COLO668 (cell line): Measurements from ENCODE around the gene PLPP4.

Experiments
- DNase-seq: peaks from one replicate; lab custom pipeline; 2025; ENCODE audit not compliant: unreplicated experiment; lab: John Stamatoyannopoulos, UW

Gene PLPP4

GRCh38 chr10:120456626-120457430, at the start of gene PLPP4:
PLPP4 (plus strand) TSS chr10:120457227; CDS start chr10:120457306, 79 bp downstream.
- no peak for DNase-seq

DNA sequence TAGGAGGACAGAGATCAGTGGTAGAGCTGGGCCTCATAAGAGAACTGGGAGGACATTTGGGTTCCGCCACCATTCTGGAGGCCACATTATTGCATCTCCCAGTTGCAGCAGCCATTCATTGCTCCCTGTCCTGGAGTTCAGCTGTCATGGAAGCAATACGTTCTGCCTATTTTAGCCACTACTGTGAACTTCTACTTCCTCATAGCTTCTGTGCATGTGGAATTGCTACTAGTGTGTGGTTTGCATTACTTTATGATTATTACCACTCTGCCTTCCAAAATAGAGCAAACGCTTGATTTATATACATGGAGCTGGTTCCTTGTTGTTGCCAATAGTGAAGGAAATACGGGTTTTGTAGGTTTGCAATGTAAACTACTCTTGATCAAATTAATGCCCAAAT, 47.2 kb upstream of the PLPP4 start:
- no peak for DNase-seq

- no peak for DNase-seq
These were observed 42.1 kb upstream of the PLPP4 start for GRCh38 chr10:120414946-120415345.

DNA sequence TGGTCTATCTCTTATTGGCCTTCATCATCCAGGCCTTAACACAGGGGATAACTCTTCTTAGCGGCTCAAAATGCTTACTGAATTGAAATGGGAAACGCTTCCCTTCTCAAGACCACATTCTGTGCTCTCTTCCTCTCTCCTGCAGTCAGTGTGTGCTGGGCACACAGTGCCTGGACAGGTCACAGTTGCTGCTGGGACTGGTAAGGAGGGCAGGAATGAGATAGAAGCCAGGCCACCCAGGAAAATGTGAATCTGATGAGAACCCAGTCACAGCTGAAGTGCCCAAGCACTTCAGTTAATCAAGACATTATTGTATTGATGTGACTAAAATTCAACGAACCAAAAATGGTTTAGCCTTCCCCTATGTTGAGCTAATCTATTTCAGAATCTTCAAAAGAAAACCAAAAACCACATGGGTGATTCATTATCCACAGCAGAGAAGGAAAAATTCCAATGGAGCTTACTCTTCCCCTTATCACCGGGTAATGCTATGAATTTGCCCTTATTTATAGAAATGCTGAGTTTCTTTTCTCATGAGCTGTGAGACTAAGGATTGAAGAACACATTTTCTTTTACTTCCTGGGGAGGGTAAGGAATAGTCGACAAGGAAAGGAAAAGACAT, 41.2 kb upstream of the PLPP4 start:
- DNase-seq = no peak

DNA sequence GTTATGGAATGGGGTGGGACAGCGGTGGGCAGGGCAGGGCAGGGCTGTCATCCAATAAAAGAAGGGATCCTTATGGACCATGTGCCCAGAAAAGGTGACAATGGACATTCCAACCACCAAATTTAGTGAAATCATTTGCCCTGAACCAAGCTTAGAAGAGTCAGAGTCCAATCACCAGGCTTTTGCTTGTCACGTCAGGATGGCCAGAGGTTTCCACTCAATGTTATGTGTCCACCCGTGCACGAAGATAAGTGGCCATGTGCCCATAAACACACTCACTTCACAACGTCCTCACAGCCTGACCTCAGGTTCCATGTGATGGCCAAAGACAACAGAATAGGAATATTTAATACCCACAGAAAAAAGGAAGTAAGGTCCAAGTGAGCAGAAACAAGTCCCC, 36.6 kb upstream of the PLPP4 start:
- DNase-seq = no peak

DNA sequence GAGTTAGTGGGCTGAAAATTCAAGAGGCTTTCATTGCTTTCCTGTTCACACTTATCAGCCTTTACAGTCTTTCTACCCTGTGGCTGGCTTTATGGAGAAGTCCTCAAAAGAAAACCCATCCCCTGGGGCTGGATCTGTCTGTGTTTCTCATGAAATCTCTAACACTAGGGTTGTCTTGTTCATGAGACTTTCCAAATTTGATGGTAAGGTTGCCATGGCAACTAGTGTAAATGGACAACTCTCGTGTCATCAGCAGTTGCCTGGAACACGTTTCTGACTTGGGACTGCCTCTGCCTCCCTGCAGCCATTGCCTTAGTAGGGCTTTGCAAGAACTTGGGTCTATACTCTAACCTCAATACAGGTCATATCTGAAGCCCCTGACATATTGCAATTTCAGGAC, 35.8 kb upstream of the PLPP4 start:
- no peak for DNase-seq

- no peak for DNase-seq
These were observed 34.6 kb upstream of the PLPP4 start for GRCh38 chr10:120422457-120422856.

GRCh38 chr10:120423431-120424197, 33.4 kb upstream of the PLPP4 start:
- peak; percentile 3 for DNase-seq

DNA sequence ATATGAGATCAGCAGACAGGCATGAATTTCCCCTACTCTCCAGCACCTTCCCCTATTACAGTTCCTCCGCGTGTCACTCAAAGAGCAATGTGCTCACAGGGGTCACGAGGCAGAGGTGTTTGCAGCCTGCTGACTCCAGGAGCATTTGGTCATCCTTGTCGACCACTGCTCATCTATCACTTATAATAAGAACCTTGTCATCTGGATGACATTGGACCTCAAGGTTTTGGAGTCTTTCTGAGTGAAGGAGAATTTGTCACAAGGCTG, 32.9 kb upstream of the PLPP4 start:
- DNase-seq = no peak

DNA sequence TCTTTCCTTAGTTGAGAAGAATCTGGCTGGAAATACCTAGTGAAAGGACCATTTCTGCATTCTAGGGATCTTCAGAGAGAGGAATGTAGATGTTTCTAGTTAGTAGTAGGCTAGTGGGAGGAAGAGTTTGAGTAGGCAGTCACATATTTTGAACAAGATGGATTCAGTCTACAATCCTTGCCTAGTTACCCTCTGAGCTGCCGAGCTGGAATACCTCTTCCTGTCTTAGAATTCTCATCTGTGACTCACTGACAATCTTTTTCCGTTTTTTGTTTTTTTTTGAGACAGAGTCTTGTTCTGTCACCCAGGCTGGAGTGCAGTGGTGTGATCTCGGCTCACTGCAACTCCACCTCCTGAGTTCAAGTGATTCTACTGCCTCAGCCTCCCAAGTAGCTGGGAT, 30.7 kb upstream of the PLPP4 start:
- no peak for DNase-seq

GRCh38 chr10:120428754-120429153, 28.3 kb upstream of the PLPP4 start:
- no peak for DNase-seq

DNA sequence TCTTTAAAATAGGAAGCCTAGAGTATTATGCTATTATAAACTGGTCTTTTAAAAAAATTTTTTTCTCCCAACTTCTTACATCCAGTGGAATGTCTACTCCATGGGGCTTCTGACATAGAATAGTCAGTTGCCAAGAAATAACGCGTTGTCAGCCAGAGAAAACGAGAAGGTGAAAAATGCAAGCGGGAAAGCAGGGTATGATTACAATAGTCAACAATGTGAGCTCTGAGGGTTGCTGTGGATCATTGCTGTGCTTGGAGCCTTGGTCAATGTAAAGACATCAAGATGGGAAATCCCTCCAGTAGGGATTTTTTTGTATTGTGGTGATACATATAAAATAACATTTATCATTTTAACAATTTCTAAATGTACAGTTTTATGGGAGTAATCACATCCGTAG, 27.6 kb upstream of the PLPP4 start:
- no peak for DNase-seq

GRCh38 chr10:120431251-120431651, 25.8 kb upstream of the PLPP4 start:
- DNase-seq = no peak

- no peak for DNase-seq
These were observed 24.8 kb upstream of the PLPP4 start for GRCh38 chr10:120432209-120432608.

- no peak for DNase-seq
These were observed 23.9 kb upstream of the PLPP4 start for GRCh38 chr10:120433141-120433540.

- no peak for DNase-seq
These were observed 20.5 kb upstream of the PLPP4 start for GRCh38 chr10:120436439-120437112.

DNA sequence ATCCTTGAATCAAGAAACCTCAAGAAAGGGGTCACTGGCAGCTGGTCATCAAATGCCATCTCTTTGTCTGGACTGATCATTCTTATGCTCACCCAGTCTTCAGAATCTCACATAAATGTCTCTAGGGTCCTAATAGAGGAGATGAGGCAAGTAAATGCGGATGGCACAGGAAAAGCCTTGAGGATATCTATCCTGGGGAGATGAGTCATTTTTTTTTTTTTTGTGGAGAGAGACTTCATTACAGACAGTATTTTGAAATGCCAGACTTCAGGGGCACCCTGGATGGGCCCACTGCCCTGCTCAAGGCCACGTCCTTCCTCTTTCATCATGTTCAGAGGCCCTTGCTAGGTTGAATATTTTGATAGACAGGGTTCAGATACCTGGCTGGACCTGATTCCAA, 19.5 kb upstream of the PLPP4 start:
- no peak for DNase-seq

GRCh38 chr10:120451968-120452367, 5.1 kb upstream of the PLPP4 start:
- no peak for DNase-seq

DNA sequence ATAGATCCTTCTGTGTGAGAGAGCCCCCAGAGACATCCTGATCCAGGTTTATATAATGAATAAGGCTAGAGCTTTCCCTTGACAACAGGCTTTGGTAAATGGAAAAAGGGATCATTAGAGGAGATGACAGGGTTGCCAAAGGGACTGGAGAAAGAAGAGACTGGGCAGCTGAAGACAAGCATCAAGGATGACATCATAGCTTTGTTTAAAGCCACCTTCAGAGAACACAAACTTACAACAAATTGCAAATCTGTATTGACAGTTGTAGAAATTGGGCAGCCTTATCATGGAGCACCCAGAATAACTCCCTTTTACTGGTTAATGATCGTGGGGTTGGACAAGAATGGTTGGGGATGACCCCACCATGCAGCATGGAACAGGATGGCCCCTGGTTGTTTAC, 3.7 kb upstream of the PLPP4 start:
- no peak for DNase-seq

GRCh38 chr10:120453886-120454285, 3.1 kb upstream of the PLPP4 start:
- no peak for DNase-seq

GRCh38 chr10:120455004-120455403, 2.0 kb upstream of the PLPP4 start:
- DNase-seq = no peak

DNA sequence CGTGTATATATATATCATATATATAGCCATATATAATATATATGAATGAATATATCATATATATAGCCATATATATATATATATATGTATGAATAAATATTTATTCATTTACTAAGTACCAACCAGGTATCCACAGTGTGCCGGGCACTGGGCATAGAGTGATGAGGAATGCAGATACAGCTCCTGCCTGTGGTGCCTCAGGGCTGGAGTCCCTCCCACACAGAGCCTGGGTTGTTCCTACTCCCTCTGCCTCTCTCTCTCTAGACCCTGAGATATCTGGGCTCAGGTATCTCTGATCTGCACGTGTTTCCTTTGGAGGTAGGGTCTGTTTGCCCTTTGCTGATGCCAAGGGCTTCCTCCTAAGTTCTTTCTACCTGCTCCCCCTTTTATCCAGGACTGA, 1.4 kb upstream of the PLPP4 start:
- no peak for DNase-seq
